ENCODE data around the gene OR1F1.
"Not testable (repeated sequence)": the region's sequence is repeated elsewhere in the genome, so short reads cannot be mapped to it uniquely, and the experiment has no call there.

DNA sequence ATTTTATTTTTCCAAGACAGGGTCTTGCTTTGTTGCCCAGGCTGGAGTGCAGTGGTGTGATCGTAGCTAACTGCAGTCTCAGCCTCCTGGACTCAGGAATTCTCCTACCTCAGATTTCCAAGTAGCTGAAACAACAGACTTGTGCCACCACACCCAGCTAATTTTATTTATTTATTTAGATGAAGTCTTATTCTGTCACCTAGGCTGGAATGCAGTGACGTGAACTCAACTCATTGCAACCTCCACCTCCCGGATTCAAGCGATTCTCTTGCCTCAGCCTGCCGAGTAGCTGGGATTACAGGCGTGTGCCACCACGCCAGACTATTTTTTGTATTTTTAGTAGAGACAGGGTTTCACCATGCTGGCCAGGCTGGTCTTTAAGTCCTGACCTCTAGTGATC is 19.3 kb upstream of the OR1F1 start:
- not testable (repeated sequence) for TF ChIP-seq CTCF (IDR thresholded peaks at IDR 0.05; ENCODE audit: insufficient read depth, low read length, poor library complexity, severe bottlenecking); EZH2phosphoT487 (conservative IDR thresholded peaks at IDR 0.05; ENCODE audit: low read length)

Measured in SU-DHL-6 (cell line).